Astrocyte (in vitro differentiated cells and primary cell): ENCODE data around the gene LCN10.

Source experiments
- EZH2 ChIP-seq: IDR thresholded peaks from 2 replicates; pipeline ENCODE4 v1.6.1; 2012; ENCODE audit warnings: mild to moderate bottlenecking, low read length, inconsistent platforms; ENCODE audit not compliant: insufficient read depth
- TF ChIP-seq, protein P1 (sequence below): IDR thresholded peaks from 2 replicates; pipeline ENCODE4 v1.5.1; 2011; ENCODE audit warnings: low read depth, mild to moderate bottlenecking, inconsistent platforms, low read length, moderate library complexity; ENCODE audit not compliant: insufficient read depth

DNA sequence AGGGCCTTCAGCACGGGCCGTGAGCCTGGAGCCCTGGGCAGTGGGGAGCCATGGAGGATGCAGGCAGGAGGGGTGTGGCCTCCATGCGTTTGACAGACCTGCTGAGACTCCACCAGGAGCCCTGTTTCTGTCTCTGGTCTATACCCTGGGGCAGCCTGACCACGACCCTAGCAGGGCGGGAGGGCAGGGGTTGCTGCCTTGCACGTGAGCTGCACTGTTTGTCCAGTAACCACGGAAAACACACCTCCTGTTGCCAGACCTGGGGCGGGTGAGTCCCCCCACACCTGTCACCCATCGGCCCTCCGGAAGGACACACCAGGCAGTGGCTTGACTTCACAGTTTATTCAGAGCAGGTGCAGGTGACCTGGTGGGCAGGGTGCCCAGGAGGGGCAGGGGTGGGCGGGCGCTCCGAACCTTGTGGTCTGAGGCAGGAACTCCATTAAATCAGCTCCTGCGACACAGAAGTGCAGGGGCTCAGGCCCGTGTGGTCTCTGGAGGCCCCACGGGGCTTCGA is 11.4 kb upstream of the LCN10 start:
- TF ChIP-seq, protein P1, sequence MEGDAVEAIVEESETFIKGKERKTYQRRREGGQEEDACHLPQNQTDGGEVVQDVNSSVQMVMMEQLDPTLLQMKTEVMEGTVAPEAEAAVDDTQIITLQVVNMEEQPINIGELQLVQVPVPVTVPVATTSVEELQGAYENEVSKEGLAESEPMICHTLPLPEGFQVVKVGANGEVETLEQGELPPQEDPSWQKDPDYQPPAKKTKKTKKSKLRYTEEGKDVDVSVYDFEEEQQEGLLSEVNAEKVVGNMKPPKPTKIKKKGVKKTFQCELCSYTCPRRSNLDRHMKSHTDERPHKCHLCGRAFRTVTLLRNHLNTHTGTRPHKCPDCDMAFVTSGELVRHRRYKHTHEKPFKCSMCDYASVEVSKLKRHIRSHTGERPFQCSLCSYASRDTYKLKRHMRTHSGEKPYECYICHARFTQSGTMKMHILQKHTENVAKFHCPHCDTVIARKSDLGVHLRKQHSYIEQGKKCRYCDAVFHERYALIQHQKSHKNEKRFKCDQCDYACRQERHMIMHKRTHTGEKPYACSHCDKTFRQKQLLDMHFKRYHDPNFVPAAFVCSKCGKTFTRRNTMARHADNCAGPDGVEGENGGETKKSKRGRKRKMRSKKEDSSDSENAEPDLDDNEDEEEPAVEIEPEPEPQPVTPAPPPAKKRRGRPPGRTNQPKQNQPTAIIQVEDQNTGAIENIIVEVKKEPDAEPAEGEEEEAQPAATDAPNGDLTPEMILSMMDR, result no peak
- no peak for TF ChIP-seq EZH2
